H54 (cell line): ENCODE data around the gene CDC42SE1.

ENCODE experiments used
- DNase-seq: peaks from one replicate; pipeline ENCODE4 v3.0.0; 2011; ENCODE audit warnings: low spot score, mixed read lengths; ENCODE audit not compliant: insufficient read length
- FAIRE-seq: peaks from 3 replicates; lab custom pipeline; 2011; peaks lifted over from hg19 to GRCh38; lab: Jason Lieb, UNC
- POLR2A ChIP-seq: IDR thresholded peaks from 2 replicates; pipeline ENCODE4 v1.6.1; 2011; ENCODE audit warnings: low read depth, mild to moderate bottlenecking, low read length

The CDC42SE1 gene

DNA sequence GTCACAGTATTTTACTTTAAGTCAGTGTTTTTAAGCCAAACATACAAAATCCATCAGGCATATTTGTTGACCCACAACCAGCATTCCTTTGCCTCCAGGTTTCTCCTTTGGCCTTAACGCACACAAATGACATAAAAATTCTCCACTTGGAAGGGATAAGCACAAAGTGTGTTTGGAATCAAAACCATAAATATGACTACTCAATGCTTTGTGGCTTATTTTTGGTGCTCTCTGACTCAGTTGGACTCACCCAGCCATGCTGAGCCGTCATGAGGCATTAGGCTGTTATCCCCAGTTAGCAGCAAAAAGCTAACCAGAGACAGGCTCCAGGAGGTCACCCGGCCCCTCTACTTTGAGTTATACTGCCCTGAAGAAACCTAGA is 50.2 kb downstream of the CDC42SE1 start:
- no peak for DNase-seq
- TF ChIP-seq POLR2A = no peak
- FAIRE-seq = no peak

- peak; percentile 73 for TF ChIP-seq POLR2A
- FAIRE-seq (no peak), DNase-seq (peak; percentile 100)
Observed at GRCh38 chr1:151008244-151009205, 50.9 kb downstream of the CDC42SE1 start, which contains the start of gene PRUNE1. PRUNE1 (plus strand) TSS chr1:151008449; CDS start chr1:151008633, 184 bp downstream.

GRCh38 chr1:151007853-151008243 is 51.6 kb downstream of the CDC42SE1 start:
- DNase-seq (no peak), FAIRE-seq (no peak)
- no peak for TF ChIP-seq POLR2A

DNA sequence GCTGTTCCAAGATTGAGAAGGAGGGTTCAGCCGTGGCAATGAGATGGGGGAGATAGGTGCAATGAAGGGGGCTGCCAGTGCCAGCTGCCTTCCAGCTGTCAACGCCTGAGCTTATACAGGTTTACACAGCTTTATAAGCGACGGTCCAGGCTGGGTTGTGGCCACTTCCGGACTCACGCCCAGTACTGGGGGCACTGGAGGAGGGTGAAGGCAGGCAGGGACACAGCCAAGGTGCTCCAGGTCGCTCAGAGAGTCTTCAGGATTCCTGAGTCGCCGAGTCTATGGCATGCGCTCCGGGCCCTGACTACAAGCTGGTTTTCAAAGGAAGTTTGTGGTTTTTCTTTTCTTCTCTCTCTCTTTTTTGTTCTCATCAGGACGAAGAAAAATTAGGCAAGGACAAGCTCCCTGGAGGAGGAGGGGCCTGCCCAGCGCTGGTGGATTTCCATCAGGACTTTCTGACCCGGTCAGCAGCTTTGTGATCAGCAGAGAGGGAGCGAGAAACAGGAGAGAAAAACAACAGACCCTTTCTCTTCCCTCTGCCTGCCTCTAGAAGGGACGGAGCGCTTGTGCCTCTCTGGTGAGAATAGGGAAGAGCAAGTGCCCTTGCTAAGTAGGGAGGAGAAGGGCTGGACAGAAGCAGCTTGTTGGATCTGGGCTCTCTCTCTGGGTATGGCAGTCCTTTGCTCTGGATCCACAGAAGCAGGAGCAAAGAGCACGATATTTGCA is 52.9 kb downstream of the CDC42SE1 start, which contains the start of gene MINDY1:
Gene MINDY1 (minus strand): TSS at position 576 of the 726 bp plus-strand sequence. CDS start 4,285 bp downstream, outside the sequence.
- no peak for FAIRE-seq
- DNase-seq = peak; percentile 86
- no peak for TF ChIP-seq POLR2A

DNA sequence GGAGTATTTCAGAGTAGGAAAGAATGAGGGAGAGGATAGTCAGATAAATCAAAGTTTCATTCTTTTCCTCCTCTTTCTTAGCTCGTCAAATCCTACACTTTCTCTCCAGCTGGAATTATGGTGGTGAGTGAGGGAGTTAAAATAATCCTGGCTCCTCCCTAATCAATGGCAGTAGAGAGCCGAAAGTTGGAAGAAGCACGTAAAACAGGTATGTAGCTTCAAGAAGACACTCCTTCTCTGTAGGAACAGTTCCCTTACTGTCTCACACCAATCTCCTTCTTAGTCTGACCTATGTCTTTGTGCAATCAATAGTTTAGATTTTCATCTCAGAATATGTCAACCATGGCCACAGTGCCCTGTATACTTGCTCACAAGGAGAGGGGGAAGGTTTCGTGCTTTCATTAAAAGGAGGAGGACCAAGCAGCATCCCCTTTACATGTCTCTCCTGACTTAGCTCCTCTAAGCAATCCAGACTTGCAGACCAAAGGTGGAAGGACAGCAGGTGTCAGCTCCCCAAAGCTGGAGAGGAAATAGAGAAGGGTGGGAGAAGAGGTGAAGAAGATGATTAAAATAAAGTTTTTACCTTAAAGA is 53.6 kb downstream of the CDC42SE1 start:
- no peak for TF ChIP-seq POLR2A
- FAIRE-seq = no peak
- no peak for DNase-seq

GRCh38 chr1:151003180-151003579 is 56.2 kb downstream of the CDC42SE1 start:
- DNase-seq (no peak), FAIRE-seq (no peak)
- no peak for TF ChIP-seq POLR2A

DNA sequence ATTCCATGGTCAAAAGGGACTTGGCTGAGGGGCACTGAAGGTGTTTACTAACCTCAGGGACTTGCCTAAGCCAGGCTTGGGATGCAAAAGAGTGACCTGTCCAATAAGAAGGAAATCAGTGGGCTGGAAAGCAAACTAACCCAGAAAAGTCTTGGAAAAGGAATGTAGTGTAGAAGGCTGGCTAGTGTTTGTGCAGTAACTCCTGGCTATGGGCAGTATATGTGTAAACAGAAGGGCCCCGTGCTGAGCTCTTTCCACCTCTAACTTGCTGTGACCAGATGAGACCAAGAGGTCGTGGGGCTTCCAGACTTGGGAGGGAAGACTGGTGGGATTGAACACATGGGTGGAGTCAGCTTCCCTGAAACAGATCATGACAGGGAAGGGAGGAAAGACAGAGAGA is 56.8 kb downstream of the CDC42SE1 start:
- no peak for TF ChIP-seq POLR2A
- no peak for FAIRE-seq
- DNase-seq = no peak

DNA sequence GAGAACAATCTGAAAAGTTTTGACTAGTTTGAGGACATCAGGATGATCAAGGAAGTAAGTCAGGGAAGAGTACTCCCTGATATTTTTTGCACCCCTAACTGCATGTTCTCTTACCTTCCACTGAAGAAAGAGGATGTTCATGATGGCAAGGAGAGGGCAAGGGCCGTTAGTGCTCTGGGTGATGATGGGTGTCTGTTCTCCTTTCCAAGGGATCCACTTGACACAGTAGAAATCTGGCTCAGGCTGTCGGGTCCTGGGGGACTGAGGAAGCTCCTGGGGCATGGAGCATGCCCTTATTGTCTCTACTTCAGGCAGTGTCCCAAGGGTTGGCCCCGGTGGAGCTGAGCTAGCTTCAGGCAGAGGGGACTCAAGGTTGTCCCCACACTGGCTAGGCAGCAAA is 57.4 kb downstream of the CDC42SE1 start:
- DNase-seq (no peak), FAIRE-seq (no peak)
- TF ChIP-seq POLR2A = no peak

- DNase-seq (no peak), FAIRE-seq (no peak)
- TF ChIP-seq POLR2A = no peak
Observed at GRCh38 chr1:151001602-151002001, 57.8 kb downstream of the CDC42SE1 start.
